ENCODE results near the gene PITPNM2.
A peak's percentile ranks its signal among the peaks of the same experiment; 100 is the strongest.

PITPNM2 gene

GRCh38 chr12:123141615-123142517 is 9.0 kb downstream of the PITPNM2 start:
- DNase-seq (ENCODE audit: low read depth), result peak; percentile 82
- TF ChIP-seq CTCF (conservative IDR thresholded peaks at IDR 0.05; ENCODE audit: control insufficient read depth, insufficient read depth, low read depth, low read length), result no peak
- H3K4me3 ChIP-seq (ENCODE audit: control insufficient read depth, low read depth, low read length), result no peak overlapping the region

GRCh38 chr12:123140676-123141614 is 9.9 kb downstream of the PITPNM2 start:
- H3K4me3 ChIP-seq (ENCODE audit: control insufficient read depth, low read depth, low read length), result no peak overlapping the region
- DNase-seq (ENCODE audit: low read depth), result no peak
- TF ChIP-seq CTCF (conservative IDR thresholded peaks at IDR 0.05; ENCODE audit: control insufficient read depth, insufficient read depth, low read depth, low read length), result no peak

GRCh38 chr12:123139926-123140675 is 10.8 kb downstream of the PITPNM2 start:
- peak; percentile 60 for DNase-seq (ENCODE audit: low read depth)
- no peak overlapping the region for H3K4me3 ChIP-seq (ENCODE audit: control insufficient read depth, low read depth, low read length)
- no peak for TF ChIP-seq CTCF (conservative IDR thresholded peaks at IDR 0.05; ENCODE audit: control insufficient read depth, insufficient read depth, low read depth, low read length)

GRCh38 chr12:123135688-123136087 is 15.2 kb downstream of the PITPNM2 start:
- no peak overlapping the region for H3K4me3 ChIP-seq (ENCODE audit: control insufficient read depth, low read depth, low read length)
- TF ChIP-seq CTCF (conservative IDR thresholded peaks at IDR 0.05; ENCODE audit: control insufficient read depth, insufficient read depth, low read depth, low read length), result no peak
- no peak for DNase-seq (ENCODE audit: low read depth)

GRCh38 chr12:123134826-123135225 is 16.1 kb downstream of the PITPNM2 start:
- no peak for TF ChIP-seq CTCF (conservative IDR thresholded peaks at IDR 0.05; ENCODE audit: control insufficient read depth, insufficient read depth, low read depth, low read length)
- no peak for DNase-seq (ENCODE audit: low read depth)
- H3K4me3 ChIP-seq (ENCODE audit: control insufficient read depth, low read depth, low read length), result no peak overlapping the region

GRCh38 chr12:123134271-123134671 is 16.6 kb downstream of the PITPNM2 start:
- H3K4me3 ChIP-seq (ENCODE audit: control insufficient read depth, low read depth, low read length), result no peak overlapping the region
- TF ChIP-seq CTCF (conservative IDR thresholded peaks at IDR 0.05; ENCODE audit: control insufficient read depth, insufficient read depth, low read depth, low read length), result no peak
- no peak for DNase-seq (ENCODE audit: low read depth)
